NCI-H2029 (cell line): ENCODE measurements around the gene TSPAN9.

ENCODE experiments used
- DNase-seq: peaks from one replicate; lab custom pipeline; 2025; lab: John Stamatoyannopoulos, UW

Gene TSPAN9, protein sequence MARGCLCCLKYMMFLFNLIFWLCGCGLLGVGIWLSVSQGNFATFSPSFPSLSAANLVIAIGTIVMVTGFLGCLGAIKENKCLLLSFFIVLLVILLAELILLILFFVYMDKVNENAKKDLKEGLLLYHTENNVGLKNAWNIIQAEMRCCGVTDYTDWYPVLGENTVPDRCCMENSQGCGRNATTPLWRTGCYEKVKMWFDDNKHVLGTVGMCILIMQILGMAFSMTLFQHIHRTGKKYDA

DNA sequence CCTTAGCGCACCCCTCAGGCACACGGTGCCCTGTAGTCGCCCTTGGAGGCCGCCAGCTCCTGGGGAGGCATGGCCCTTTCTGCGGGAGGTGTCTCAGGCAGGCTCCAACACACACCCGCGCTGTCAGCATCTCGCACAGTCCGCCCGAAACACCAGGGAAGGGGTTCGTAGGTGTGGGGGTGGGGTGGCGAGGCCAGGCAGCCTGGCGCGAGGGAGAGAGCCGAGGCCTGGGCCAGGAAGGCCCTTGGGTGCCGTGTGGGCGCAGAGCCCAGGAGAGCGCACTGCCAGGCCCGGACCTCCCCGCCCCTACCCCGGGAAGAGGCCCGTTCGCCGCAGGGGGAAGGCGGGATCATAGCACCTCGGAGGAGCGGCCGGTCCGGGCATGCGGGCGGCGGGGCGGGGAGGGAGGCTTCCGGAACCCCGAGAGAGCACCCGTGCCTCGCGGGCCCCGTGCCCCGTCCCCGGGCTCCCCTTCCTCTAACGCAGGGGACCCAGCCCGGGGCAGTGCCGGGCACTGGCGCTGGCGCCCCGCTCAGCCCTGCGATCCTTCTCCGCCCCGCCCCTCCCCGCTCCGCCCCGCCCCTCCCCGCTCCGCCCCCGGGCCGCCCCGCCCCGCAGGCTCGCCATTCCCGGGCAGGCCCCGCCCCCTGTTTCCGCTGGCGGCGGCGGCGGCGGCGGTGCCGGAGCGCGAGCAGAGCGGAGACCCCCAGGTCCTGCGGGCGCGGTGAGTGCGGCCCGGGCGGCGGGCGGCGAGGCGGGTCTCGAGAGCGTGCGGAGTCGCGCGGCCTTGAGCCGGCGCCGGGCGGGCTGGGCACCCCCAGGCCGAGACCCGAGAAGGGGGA, at the start of gene TSPAN9:
TSS of gene TSPAN9 (plus strand) at position 650 of the 842 bp plus-strand sequence. CDS start 123,815 bp downstream, outside the sequence.
- peak; percentile 74 for DNase-seq

DNA sequence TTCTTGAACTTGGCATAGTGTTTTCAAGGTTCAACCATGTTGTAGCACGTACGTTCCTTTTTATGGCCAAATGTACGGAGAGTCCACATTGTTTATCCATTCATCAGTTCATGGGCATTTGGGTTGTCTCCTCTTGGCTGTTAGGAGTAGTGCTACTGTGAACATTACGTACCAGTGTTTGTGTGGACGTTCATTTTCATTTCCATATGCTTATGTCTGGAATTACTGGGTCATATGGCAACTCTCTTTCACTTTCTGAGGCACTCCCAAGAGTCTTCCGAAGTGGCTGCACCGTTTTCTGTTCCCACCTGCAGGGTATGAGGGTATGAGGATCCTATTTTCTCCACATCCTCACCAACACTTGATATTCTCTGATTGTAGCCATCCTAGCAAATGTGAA, 49.1 kb upstream of the TSPAN9 start:
- DNase-seq: no peak

DNA sequence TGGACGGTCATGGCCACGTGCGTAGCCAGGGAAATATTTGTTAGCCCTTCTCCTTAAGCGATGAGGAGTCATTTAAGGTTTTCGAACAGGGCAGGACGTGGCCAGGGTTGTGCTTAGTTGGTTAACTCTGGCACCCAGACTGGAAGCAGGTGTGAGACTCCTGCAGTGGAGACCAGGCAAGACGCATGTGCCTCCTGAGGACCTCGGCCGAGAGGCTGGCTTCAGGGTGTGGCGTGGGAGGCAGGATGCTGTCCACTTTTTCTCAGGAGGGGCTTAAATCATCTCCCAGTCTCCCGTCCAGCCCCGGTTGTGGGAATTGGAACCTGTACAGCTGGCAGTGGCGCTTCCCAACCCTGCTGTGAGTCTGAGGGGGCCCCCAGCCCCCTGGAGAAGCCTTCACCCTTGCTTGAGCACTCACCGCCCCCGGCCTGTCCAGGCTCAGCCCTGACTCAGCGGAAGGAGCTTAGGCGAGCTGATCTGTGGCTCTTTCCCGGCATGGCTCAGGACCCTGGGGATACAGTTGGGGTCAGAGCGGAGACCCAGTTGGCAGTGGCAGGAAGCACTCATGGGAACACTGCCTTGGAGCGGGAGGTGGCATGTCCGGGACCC, 46.3 kb upstream of the TSPAN9 start:
- DNase-seq: no peak

DNA sequence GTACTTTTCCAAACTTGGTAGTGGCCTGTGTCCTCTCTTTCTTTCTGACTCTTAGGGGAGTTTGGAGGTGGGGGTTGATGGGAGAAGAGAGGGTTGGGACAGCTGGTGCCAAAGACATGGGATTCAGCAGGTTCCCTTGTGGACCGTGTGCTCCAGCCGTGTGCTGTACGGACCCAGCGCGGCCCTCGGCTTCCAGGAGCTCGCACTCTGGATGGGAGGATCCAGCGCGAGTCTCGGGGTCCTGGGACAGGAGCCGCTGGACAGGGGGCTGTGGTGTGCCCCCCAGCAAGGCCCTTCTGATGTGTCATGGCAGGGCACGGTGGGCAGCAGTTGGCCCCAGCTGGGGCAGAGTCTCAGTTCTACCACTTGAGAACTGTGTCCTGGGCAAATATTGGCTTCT, 45.0 kb upstream of the TSPAN9 start:
- no peak for DNase-seq

DNA sequence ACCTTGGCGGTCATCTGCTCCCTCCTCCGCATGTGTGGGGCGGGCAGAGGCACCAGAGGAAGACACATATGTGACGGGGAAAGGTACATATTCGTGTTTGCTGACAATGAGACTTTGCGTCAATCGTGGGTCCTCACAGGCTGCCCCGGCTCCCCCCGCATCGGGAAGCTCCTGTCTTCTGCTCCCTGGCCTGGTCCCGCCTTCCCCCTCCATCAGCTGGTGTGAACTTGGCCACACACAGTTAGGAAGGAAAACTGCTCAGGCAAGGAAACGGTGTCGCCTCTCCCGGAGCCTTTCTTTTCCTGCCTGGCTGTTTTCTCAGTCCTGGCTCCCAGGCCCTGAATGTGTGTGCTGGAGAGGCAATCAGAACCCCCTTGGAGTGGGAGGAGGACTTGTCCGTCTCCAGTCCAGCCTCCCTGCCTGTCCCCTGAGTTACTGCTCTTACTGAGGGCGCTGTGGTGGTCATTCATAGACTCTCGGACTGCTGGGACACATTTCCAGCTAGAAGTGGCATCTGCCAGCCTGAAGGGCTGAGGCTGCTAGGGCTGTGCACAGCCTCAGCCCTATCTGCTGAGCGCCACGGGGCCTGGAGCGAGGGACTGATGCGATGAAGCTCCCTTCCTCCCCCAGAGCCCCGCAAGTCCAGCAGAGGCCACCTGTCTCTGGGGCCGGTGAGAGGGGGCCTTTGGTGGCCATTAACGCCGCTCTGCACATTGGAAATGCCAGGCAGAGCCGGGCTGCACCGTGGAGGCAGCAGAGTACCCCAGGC, 44.2 kb upstream of the TSPAN9 start:
- no peak for DNase-seq

DNA sequence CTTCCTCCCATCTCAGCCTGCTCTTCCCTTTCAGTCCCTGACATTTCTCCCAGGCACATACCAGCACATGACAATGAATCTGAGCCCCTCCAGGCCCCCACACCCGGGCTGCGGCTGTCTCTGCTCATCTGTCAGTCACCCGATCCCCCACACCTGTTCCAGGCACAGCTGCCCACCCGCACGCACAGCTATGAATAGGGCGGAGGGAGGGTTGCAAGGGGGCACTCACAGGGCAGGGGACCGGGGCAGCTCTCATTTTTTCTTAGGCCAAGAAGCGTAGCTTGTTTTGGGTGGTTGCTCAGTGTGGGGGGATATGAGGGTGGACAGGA, 43.7 kb upstream of the TSPAN9 start:
- DNase-seq: no peak

DNA sequence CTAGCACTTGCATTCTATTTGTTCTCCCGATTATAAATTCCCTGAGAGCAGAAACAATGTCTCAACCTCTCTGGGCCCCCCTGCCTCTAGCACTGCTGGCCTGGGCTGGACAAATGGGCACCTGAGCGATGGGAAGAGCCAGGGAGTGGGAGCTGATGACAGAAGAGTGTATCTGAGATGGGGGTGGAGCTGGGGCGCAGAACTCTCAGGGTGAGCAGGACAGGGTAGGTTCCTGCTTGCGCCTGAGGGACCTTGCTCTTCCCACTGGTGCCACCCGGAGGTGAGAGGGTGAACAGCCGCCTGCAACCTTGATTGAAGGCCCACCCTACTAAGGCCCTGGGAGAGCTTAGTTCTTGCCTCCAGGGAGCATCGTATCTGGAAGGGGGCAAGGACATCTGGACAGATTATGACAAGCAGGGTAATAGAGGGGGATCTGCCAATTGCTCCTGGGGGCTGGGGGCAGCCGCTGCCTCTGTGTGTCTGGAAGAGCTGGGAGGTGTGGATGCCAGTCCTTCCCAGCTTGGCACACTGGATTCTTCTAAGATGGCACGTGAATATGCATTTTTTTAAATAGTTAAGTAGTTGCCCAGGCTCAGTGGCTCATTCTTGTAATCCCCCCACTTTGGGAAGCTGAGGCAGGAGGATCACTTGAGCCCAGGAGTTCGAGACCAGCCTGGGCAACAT, 43.0 kb upstream of the TSPAN9 start:
- DNase-seq: peak; percentile 36

DNA sequence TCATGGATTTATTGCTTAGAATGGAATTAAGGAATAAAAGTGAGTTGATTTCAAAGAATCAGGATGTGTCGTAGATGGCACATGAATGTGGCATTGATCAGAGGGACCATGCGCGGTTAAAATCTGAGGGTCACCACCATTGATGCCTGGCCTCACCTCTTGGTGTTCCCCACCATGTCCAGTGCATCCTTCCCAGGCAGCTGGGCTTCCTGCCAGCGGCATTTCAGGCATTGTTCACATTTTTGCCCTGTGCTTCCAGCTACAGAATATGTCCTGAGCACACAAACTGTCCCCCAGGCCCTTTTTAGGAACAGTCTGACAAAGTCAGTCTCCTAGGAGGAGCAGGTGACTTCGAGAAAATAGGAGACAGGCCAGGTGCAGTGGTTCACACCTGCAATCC, 42.0 kb upstream of the TSPAN9 start:
- DNase-seq: no peak

DNA sequence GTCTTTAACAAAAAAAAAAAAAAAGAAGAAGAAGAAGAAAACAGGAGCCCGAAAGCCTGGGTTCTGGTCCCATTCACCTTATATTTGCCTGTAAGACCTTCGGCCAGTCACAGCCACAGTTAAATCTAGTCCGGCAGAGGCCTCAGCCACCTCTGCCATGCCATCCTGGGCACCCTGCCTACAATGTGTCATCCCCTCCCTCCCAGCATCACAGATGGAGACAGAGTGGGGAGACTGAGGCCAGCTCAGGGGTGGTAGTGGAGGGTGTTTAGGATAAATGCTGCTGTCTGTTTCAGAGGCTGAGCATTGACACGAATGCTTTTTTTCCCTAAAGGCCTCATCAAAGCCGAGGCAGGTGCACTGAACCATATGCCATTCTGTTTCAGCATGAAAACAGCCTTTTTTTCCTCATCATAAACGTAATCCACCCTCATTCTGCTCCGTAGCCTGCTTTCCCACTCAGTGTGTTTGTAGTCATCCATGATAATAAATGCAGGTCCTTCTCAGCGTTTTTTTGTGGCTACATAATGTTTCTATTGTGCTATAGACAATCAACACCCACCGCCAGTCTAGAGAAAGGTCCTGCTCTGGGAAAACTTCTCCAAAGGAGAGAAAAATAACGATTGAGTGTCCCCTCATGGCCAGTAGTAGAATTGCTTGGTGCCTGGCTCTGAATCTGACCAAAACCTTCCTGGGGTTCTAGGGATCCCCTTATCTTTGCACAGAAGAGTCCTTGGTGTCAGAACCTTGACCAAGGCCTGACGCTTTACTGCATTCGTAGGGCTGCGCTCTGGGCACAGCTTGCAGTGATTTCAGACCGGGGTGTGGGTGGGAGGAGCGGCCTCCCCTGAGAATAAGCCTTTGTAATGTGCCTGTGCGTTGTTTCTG, 41.1 kb upstream of the TSPAN9 start:
- DNase-seq: no peak

DNA sequence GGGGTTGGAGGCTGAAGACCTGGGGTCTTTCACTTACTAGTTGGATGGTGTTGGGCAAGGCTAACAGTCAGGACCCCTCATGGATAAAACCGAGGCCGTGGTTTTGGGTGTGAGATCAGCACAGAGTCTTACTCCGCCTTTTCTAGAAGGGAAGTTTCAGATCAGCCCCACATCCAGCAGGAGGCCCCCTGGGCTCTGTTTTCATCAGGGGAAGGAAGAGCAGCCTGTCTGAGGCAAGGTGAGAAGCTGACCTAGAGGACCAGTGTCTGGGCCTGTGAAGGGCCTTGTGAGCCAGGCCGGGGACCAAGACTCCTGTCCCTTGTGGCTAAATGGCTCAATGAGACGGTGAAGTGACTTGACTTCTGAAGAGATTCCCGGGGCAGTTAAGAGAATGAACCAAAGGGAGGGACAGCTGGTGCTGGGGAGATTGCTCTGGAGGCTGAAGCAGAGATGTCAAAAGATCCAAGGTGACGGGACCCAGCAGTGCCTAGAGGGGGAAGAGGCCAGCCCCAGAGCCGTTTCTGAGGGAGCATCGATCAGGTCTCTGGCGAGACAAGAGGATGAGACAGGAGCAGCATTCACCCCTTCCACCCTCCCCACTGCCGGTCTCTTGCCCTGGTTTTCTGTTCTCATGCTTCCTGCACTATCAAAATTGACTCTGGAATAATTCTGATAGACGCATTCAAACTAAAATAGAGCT, 40.1 kb upstream of the TSPAN9 start:
- no peak for DNase-seq

DNA sequence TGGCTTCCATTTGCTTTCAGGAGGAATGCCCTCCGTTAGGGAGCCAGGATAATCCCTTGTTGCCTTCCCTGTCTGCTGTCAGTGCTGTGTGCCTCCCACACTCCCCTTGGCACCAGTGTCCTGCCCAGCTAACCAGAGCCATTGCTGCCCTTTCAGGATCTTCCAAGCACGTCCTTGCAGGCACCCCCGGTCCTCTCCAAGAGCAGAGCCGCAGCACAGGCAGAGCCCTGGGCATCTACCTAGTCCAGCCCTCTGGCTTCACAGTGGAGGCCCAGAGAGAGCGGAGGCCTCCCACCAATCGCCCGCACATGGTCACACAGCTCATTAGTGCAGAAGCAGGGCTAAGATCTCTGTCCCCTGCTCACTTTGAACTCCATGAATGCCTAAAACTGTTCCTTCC, 39.0 kb upstream of the TSPAN9 start:
- no peak for DNase-seq

DNA sequence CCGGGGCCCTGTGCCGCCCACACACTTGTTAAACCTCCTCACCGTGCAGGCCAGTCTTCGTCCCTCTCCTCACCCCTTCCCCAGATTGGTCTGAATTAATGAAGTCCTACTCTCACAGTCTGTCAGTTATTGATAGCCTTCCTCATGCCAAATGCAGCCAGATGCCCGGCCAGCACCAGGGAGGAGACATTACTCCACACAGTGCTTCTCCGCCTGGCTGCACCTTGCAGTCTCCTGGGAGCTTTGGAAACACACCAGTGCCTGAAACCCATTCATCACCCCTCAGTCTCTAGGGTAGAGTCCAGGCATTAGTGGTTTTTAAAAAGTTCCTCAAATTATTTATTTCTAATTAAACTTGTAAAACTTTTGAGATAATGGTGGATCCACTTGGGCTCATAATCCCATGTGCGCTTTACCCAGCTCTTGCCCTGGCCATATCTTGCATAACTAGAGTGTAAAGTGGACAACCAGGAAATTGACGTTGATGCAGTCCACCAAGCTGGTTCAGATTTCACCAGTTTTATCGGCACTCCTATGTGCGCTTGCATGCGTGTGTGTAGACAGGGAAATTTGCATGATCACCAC, 38.2 kb upstream of the TSPAN9 start:
- no peak for DNase-seq

DNA sequence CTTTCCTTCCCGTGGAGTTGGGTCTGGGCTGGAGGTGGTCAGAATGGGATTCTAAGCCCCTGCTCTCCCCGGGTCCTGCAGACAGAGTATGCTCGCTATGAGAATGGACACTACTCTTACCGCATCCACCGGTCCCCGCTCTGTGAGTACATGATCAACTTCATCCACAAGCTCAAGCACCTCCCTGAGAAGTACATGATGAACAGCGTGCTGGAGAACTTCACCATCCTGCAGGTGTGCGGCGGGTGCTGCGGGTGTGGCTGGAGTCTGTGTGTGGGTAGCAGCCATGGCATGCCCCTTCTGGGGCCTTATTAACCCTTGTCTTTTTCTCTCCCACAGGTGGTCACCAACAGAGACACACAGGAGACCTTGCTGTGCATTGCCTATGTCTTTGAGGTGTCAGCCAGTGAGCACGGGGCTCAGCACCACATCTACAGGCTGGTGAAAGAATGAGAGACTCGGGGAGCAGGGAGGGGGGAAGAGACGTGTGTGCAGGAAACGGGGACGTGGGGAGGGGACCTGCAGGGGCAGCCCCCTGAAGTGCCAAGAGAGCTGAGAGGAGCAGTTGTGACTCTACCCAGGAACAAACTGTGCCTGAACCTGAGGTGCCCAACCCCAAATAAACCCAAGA, 37.0 kb upstream of the TSPAN9 start:
- no peak for DNase-seq

DNA sequence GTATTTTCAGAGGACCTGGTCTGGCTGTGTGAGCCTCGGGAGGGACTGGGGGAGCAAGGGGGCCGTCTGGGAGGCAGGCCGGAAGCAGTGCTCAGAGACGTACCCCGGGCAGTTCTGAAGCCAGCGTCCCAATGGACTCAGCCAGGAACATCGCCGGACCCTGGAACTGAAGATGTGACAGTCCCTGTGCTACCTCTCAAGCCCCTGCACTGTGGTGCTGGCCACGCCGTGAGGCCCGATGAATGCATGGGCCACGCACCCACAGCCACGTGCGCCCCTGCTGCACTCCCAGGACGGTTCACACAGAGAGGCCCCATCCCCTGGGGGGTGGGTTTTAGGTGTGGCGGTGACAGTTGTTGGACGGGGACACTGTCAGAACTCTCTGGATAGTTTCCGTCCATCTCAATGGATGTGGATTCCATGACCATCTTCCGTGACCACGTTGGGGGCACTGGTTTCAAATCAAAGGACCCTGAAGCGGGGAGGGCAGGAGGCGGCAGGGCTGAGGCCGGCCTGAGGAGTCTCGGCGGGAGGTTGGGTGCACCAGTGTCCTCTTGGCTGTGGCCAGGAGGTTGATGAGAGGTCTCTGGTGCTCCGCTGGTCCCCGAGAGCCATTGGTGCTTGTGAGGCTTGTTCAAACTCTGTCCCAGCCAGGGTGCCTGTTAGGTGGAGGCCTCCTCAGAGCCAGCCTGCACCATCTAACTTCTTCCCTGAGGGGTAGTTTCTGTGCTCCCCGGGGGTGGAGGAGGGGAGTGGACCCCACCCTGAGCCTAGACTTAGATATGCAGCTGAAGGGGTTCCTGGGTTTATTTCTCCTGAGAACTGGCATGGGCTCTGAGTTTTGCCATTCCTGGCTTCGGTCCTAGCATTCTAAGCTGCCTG, 36.3 kb upstream of the TSPAN9 start:
- DNase-seq: no peak

DNA sequence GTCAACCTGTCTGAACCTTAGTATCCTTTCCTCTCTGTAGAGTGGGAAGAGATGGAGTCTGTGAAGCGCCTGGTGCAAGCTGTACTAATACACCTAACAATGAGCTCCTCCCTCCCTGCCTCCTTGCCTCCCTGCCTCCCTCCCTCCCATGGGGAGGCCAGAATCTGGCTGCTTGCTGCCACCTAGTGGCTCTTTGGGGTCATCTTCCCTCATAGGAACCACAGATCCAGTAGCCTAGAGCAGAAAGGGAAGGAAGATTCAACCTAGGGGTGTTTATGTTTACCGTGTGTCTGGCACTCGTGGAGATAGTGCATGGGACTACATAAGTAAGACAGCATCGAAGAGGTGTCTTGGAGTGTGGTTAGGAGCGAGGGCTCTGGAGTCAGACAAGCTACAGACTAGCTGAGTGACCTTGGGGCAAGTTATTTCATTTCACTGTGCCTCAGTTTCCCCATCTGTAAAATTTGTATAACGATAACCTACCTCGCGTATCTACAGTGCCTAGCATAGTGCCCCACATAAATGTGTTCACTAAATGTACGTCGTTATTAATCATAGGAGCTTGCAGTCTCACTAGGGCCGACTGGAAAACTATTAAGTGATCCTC, 35.5 kb upstream of the TSPAN9 start:
- peak; percentile 85 for DNase-seq

DNA sequence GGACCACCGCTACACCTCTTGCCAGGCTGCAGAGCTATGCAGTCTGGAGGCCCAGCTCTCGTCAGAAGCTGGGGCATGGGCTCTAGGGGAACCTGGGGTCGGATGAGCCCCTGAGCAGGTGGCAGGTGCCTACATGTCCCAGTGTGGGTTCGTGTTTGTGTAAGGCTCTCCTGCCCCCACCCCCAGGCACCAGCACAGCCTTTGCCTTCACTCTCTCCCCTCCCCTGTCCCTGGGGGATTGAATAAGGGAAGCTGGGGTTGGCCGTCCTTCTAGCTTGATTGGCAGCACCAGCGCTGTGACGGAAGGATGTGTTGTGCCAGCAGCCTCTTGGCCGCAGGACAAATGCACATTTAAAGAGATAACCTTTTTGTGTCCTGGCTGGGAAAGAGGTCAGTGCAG, 34.8 kb upstream of the TSPAN9 start:
- no peak for DNase-seq

DNA sequence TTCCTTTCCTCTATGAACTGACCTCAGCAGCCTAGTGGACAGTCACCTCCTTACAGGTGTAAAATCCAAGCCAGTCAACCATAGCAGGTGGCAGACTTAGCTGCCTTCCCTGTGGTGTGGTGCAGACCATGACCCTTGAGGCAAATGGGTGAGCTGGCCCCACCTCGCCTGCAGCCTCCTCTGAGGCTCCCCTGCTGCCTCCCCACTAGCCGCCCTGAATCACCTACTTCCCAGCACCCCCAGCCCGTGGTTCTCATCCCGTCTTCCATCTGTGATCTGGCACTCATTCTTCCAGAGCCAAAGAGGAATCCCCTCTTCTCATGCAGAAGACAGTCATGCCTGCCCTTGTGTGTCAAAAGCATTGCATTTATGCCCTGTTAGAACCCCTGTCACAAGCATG, 34.4 kb upstream of the TSPAN9 start:
- DNase-seq: no peak

DNA sequence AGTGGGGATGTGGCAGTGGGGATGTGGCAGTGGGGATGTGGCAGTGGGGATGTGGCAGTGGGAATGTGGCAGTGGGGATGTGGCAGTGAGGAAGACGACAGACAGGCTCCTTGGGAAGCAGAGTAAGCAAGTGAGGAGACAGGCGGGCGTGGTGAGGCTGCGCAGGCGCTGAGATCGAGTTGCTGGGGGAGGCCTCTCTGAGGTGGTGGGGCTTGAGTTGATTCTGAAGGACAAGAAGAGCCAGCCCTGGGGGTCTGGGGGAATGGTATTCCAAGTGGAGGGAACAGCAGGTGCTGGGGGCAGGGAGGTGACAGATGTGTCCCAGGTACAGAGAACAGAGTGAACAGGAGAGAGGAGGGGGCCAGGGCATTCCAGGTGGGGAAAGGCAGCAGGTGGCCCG, 33.8 kb upstream of the TSPAN9 start:
- no peak for DNase-seq
